Activated CD8-positive, alpha-beta T cell treated with anti-CD3 and anti-CD28 coated beads for 36 hours (primary cell): ENCODE measurements around the gene PNCK. TPM values are rescaled to one million over a fixed set of nuclear protein-coding genes. Genes with fewer than 3 reads are reported as not detected.
A peak's percentile ranks its signal among the peaks of the same experiment; 100 is the strongest.

Source experiments
- ATAC-seq: fragments of 200-7000 bp; cut with Tn5 transposase; one replicate; pipeline ENCODE4 v1.10.0; 2021; ENCODE audit warnings: mild to moderate bottlenecking, moderate library complexity
- CTCF ChIA-PET: fragments of 350-600 bp; sonication (Branson Sonifier 250); formaldehyde crosslinking; loops from one replicate; lab custom pipeline; 2021; ENCODE audit warnings: antibody characterized with exemption; lab: Charles Lee
- POLR2A ChIA-PET: fragments of 350-600 bp; sonication (Branson Sonifier 250); formaldehyde crosslinking; loops from one replicate; lab custom pipeline; 2021; ENCODE audit warnings: antibody characterized with exemption; lab: Charles Lee
- DNase-seq: peaks from one replicate; pipeline ENCODE4 v3.0.0-alpha.2; 2020
- H3K27ac Mint-ChIP-seq: one replicate; pipeline ENCODE4 v1.8.0; 2021; ENCODE audit warnings: mild to moderate bottlenecking, mixed read lengths
- H3K27me3 Mint-ChIP-seq: one replicate; pipeline ENCODE4 v1.8.0; 2021; ENCODE audit warnings: mixed read lengths
- H3K36me3 Mint-ChIP-seq: one replicate; pipeline ENCODE4 v1.8.0; 2021; ENCODE audit warnings: low read depth, mixed read lengths
- H3K4me1 Mint-ChIP-seq: one replicate; pipeline ENCODE4 v1.8.0; 2021; ENCODE audit warnings: low read depth, mixed read lengths
- H3K4me3 Mint-ChIP-seq: one replicate; pipeline ENCODE4 v1.8.0; 2021; ENCODE audit warnings: mild to moderate bottlenecking, moderate library complexity, mixed read lengths
- H3K9me3 Mint-ChIP-seq: one replicate; pipeline ENCODE4 v1.8.0; 2021; ENCODE audit warnings: mixed read lengths
- intact Hi-C: fragments of 100-400 bp; cut with micrococcal nuclease; formaldehyde crosslinking; loops from one replicate; pipeline ENCODE4 v1.10.0; 2022
- total RNA-seq, 2 experiments: library from RNA; stranded (reverse); gene quantifications; one replicate each; pipeline ENCODE4 v1.2.3, GENCODE V29; 2021
- TF ChIP-seq, protein P1 (sequence below): fragments of 200-600 bp; IDR thresholded peaks from one replicate; pipeline ENCODE4 v1.8.0; 2022; ENCODE audit warnings: antibody characterized with exemption, mild to moderate bottlenecking

The PNCK gene
- total RNA-seq, 2 experiments from 2014 or later = 0.70 to 1.1 TPM

DNA sequence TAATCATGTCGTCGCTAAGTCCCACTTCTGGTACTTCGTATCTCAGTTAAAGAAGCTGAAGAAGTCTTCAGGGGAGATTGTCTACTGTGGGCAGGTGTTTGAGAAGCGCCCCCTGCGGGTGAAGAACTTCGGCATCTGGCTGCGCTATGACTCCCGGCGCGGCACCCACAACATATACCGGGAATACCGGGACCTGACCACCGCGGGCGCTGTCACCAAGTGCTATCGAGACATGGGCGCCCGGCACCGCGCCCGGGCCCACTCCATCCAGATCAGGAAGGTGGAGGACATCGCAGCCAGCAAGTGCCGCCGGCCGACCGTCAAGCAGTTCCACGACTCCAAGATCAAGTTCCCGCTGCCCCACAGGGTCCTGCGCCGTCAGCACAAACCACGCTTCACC, 11.3 kb downstream of the PNCK start:
- no peak overlapping the region for H3K27ac Mint-ChIP-seq
- TF ChIP-seq, protein P1, sequence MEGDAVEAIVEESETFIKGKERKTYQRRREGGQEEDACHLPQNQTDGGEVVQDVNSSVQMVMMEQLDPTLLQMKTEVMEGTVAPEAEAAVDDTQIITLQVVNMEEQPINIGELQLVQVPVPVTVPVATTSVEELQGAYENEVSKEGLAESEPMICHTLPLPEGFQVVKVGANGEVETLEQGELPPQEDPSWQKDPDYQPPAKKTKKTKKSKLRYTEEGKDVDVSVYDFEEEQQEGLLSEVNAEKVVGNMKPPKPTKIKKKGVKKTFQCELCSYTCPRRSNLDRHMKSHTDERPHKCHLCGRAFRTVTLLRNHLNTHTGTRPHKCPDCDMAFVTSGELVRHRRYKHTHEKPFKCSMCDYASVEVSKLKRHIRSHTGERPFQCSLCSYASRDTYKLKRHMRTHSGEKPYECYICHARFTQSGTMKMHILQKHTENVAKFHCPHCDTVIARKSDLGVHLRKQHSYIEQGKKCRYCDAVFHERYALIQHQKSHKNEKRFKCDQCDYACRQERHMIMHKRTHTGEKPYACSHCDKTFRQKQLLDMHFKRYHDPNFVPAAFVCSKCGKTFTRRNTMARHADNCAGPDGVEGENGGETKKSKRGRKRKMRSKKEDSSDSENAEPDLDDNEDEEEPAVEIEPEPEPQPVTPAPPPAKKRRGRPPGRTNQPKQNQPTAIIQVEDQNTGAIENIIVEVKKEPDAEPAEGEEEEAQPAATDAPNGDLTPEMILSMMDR = peak; percentile 43
- DNase-seq (peak; percentile 71), ATAC-seq (no peak)
- H3K27me3 Mint-ChIP-seq = peaks cover 10% of the 10 kb centered on the region
- no peaks in the 10 kb centered on the region for H3K36me3 Mint-ChIP-seq
- intact Hi-C loops = loop anchor here (2.0 to 10.0 kb wide), 2 partner anchors 25 to 57 kb away; no protein-coding TSS in a partner anchor
- POLR2A ChIA-PET = no interaction called here
- H3K9me3 Mint-ChIP-seq = no peaks in the 10 kb centered on the region
- no peaks in the 10 kb centered on the region for H3K4me1 Mint-ChIP-seq
- CTCF ChIA-PET = interaction anchor here (0.9 to 5.0 kb wide), 12 partner anchors 12 to 123 kb away, joined by 3 to 21 read pairs (median 5); partner anchors contain the start of gene DUSP9
- peak overlapping the region; percentile 47 for H3K4me3 Mint-ChIP-seq

DNA sequence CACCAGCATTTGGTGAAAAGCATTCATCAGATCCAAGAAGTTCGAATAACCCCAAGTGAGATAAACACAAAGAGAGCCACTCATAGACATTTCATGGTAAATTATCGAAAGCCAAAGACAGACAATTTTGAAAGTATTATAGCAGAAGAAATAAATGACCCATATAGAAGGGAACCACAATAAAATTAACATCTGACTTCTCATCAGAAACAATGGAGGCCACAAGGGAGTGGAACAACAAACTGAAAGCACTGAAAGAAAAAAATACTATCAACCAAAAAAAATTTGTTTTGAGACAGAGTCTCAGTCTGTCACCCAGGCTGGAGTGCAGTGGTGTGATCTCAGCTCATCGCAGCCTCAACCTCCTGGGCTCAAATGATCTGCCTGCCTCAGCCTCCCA, 14.3 kb downstream of the PNCK start:
- CTCF ChIA-PET = interaction anchor here (1.3 to 4.6 kb wide), 3 partner anchors 9 to 50 kb away, joined by 3 to 29 read pairs (median 4); no protein-coding TSS in a partner anchor

GRCh38 chrX:153657161-153657560, 16.5 kb downstream of the PNCK start:
- Mint-ChIP-seq H3K9me3 (no peaks in the 10 kb centered on the region), H3K36me3 (no peaks in the 10 kb centered on the region), H3K4me3 (no peak overlapping the region), H3K4me1 (no peaks in the 10 kb centered on the region), H3K27ac (no peak overlapping the region), H3K27me3 (no peaks in the 10 kb centered on the region)
- ChIA-PET CTCF (interaction anchor here (1.1 to 4.6 kb wide), 2 partner anchors 11 to 21 kb away, joined by 3 to 29 read pairs; no protein-coding TSS in a partner anchor), POLR2A (no interaction called here)
- intact Hi-C loops = no loop called here
- DNase-seq (no peak), ATAC-seq (no peak)
- TF ChIP-seq, protein P1 = no peak

More for the DNA sequence above, 14.3 kb downstream of the PNCK start:
- H3K27me3 Mint-ChIP-seq = peaks cover 2% of the 10 kb centered on the region
- H3K9me3 Mint-ChIP-seq = no peaks in the 10 kb centered on the region
- POLR2A ChIA-PET = no interaction called here
- no peak overlapping the region for H3K27ac Mint-ChIP-seq
- ATAC-seq (no peak), DNase-seq (no peak)
- intact Hi-C loops = no loop called here
- no peak overlapping the region for H3K4me3 Mint-ChIP-seq
- TF ChIP-seq, protein P1 = no peak
- H3K4me1 Mint-ChIP-seq = no peaks in the 10 kb centered on the region
- H3K36me3 Mint-ChIP-seq = no peaks in the 10 kb centered on the region

- Mint-ChIP-seq H3K4me3 (no peak overlapping the region), H3K36me3 (no peaks in the 10 kb centered on the region), H3K27me3 (no peaks in the 10 kb centered on the region), H3K9me3 (no peaks in the 10 kb centered on the region), H3K4me1 (no peaks in the 10 kb centered on the region), H3K27ac (no peak overlapping the region)
- ChIA-PET CTCF (interaction anchor here (0.6 to 1.4 kb wide), 4 partner anchors 10 to 182 kb away, joined by 3 to 5 read pairs (median 4); no protein-coding TSS in a partner anchor), POLR2A (interaction anchor here (0.6 kb wide), 1 partner anchor 44 kb away, joined by 3 read pairs; no protein-coding TSS in a partner anchor)
- ATAC-seq (no peak), DNase-seq (no peak)
- intact Hi-C loops = no loop called here
- TF ChIP-seq, protein P1 = no peak
These were observed 20.1 kb downstream of the PNCK start for GRCh38 chrX:153653556-153653955.

DNA sequence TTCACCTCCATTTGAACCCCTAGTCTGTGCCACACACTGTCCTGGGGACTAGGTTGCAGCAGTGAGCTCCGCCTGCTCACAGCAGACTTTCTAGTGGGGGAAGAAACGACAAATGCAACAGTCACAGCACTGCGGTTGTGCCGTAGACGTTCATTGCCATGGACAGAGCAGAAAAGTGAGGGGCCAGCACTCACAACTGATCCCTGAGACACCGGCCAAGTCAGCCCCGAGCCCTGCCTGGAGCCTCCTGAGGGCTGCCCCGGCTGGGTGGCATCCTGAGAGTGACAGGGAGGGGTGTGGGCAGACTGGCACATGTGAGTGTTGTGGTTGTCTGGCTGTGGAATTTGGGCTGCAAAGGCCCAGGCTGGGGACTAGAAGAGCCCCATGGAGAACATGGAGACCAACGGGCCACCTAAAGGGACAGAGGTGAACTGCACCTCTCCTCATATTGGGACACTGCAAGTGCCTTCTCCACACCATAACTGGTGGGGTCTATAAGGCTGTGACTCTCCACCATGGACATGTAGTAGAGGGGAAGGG, 22.0 kb downstream of the PNCK start:
- Mint-ChIP-seq H3K27me3 (peaks cover 5% of the 10 kb centered on the region), H3K9me3 (no peaks in the 10 kb centered on the region), H3K36me3 (no peaks in the 10 kb centered on the region), H3K27ac (no peak overlapping the region), H3K4me1 (peaks cover 2% of the 10 kb centered on the region), H3K4me3 (no peak overlapping the region)
- DNase-seq = no peak
- ChIA-PET CTCF (interaction anchor here (1.1 to 1.4 kb wide), 2 partner anchors 42 to 112 kb away, joined by 3 read pairs; no protein-coding TSS in a partner anchor), POLR2A (no interaction called here)
- ATAC-seq = no peak
- intact Hi-C loops = no loop called here
- TF ChIP-seq, protein P1 = no peak
